Stomach smooth muscle (tissue), 2 donors: ENCODE measurements around the gene CHRM4.
"Not testable (repeated sequence)": the region's sequence is repeated elsewhere in the genome, so short reads cannot be mapped to it uniquely, and the experiment has no call there.

Experiments used
- H3K27ac ChIP-seq: one replicate; pipeline ENCODE4 v1.7.0; 2013; ENCODE audit warnings: mild to moderate bottlenecking, low read length, inconsistent platforms
- H3K27me3 ChIP-seq, 2 donors: one replicate each; pipeline ENCODE4 v1.7.0; 2013; ENCODE audit warnings: low read length in 2 of 2; ENCODE audit not compliant: insufficient read depth in 2 of 2, control insufficient read depth in 1 of 2
- H3K36me3 ChIP-seq, 2 donors: one replicate each; pipeline ENCODE4 v1.7.0; 2013; ENCODE audit warnings: low read length in 2 of 2; ENCODE audit not compliant: control insufficient read depth in 2 of 2, insufficient read depth in 2 of 2
- H3K4me1 ChIP-seq: one replicate; pipeline ENCODE4 v1.7.0; 2013; ENCODE audit warnings: low read length; ENCODE audit not compliant: control insufficient read depth, insufficient read depth
- H3K4me3 ChIP-seq, 2 donors: one replicate each; pipeline ENCODE4 v1.7.0; 2013; ENCODE audit warnings: low read length in 2 of 2
- H3K9ac ChIP-seq, 2 donors: one replicate each; pipeline ENCODE4 v1.7.0; 2013; ENCODE audit warnings: low read length in 2 of 2, mild to moderate bottlenecking in 1 of 2
- H3K9me3 ChIP-seq, 2 donors: one replicate each; pipeline ENCODE4 v1.7.0; 2013; ENCODE audit warnings: low read length in 2 of 2; ENCODE audit not compliant: control insufficient read depth in 2 of 2
- donor health status: healthy.
- donor health status: Pancreatic carcinoma.

Gene CHRM4

DNA sequence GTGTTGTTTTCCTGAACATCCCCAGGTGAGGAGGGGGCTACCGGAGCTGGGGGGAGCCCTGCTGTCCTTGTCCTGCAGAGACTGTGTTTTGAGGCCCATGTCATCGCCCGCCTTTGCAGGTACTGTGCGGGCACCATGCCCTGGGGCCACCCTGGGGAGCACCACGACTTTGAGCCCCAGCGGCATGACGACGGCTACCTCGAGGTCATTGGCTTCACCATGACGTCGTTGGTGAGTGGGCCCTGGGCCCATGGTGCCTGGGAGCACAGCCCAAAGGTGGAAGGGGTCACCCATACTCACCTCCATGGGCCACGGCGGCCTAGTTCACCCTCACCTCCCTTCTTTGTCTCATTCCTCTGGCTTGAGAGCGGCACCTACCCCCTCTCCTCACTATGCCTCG, 16.8 kb downstream of the CHRM4 start:
- no peaks in the 10 kb centered on the region for H3K27me3 ChIP-seq
- H3K4me3 ChIP-seq = no peak overlapping the region
- H3K9me3 ChIP-seq = no peaks in the 10 kb centered on the region
- H3K27ac ChIP-seq = no peak overlapping the region
- no peak overlapping the region for H3K9ac ChIP-seq
- H3K36me3 ChIP-seq = peaks cover 18 to 38% of the 10 kb centered on the region in 2 donors
- H3K4me1 ChIP-seq = peaks cover 6% of the 10 kb centered on the region

DNA sequence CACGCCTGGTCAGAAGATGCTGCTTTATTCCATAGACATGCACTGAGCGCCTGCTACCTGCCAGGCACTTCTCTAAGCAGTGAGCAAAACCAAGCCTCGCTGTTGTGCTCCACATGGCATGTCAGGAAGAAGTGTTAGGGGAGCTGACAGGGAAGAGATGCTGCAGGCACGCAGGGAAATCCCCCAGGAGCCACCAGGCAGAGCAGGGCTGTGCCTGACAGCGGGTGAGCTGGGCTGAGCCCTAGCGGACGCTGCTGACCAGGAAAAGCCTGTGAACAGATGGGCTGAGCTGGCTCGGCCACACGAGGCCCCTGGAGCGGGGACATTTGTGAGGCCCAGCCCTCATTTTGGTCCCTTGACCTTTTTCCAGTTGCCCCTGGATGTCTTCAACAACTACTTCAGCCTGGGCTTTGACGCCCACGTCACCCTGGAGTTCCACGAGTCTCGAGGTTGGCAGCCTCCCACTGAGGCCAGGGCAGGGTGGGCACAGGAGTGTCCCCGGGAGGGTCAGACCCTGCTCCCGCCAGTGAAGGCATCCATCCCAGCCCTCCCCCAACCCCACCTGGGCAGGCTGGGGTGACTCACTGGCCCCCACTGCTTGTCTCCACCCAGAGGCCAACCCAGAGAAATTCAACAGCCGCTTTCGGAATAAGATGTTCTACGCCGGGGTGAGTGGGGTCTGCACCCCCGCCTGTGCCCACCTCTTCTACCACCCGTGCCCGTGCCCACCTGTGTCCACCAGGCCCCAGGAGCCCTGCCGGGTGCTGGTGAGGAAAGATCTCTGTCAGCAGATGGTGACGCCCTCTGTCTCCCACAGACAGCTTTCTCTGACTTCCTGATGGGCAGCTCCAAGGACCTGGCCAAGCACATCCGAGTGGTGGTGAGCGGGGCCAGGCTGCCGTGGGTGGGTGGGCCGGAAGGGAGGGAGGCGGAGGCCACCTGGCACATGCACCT, 17.5 kb downstream of the CHRM4 start:
- Histone ChIP-seq H3K9me3 (no peaks in the 10 kb centered on the region), H3K4me1 (peaks cover 8% of the 10 kb centered on the region), H3K4me3 (no peak overlapping the region), H3K27ac (no peak overlapping the region), H3K36me3 (peaks cover 19 to 40% of the 10 kb centered on the region in 2 donors), H3K9ac (no peak overlapping the region), H3K27me3 (no peaks in the 10 kb centered on the region)

DNA sequence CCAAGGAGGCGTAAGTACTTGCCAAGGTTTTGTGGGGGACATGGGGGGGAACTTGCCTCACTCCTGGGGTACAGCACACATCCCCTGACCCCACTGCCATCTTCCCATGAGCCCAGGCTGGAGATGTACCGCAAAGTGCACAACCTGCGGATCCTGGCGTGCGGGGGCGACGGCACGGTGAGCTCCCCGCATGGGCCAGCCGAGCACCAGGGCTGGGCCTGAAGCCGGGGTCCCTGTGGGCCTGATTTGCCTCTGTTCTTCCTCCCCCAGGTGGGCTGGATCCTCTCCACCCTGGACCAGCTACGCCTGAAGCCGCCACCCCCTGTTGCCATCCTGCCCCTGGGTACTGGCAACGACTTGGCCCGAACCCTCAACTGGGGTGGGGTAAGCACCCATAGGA, 19.1 kb downstream of the CHRM4 start:
- H3K27me3 ChIP-seq, H3K9ac ChIP-seq, H3K9me3 ChIP-seq, H3K27ac ChIP-seq, H3K4me3 ChIP-seq: not testable (repeated sequence)
- Histone ChIP-seq H3K4me1 (peaks cover 13% of the 10 kb centered on the region), H3K36me3 (peaks cover 27 to 48% of the 10 kb centered on the region in 2 donors)

DNA sequence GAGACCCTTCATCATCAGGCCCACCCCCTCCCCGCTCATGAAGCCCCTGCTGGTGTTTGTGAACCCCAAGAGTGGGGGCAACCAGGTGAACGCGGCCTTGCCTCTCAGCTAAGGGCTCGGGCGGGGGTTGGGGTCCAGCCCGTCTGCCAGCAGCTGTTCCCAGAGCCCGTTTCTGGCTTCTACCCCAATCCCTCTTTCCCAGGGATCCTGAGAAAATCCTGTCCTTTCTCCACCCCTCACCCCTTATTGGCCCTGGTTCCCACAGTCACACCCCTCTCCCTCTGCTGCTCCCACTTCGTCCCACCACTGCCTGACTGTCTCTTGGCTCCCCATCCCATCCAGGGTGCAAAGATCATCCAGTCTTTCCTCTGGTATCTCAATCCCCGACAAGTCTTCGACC, 19.5 kb downstream of the CHRM4 start:
- no peak overlapping the region for H3K9ac ChIP-seq
- H3K4me3 ChIP-seq = no peak overlapping the region
- H3K27ac ChIP-seq = no peak overlapping the region
- no peaks in the 10 kb centered on the region for H3K9me3 ChIP-seq
- peaks cover 27 to 48% of the 10 kb centered on the region in 2 donors for H3K36me3 ChIP-seq
- H3K4me1 ChIP-seq = peaks cover 16% of the 10 kb centered on the region
- no peaks in the 10 kb centered on the region for H3K27me3 ChIP-seq

DNA sequence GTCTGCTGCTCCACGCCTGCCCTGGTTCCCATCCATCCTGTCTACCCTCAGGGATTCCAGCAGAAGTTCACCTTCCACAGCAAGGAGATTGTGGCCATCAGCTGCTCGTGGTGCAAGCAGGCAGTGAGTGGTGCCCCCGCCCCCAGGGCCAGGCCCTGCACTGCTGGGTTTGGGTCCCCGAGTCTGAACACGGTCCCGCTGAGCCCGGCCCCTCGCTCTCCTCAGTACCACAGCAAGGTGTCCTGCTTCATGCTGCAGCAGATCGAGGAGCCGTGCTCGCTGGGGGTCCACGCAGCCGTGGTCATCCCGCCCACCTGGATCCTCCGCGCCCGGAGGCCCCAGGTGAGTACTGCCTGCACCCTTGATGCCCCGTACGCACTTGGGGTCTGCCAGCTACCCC, 20.3 kb downstream of the CHRM4 start:
- H3K27ac ChIP-seq = not testable (repeated sequence)
- peaks cover 27 to 43% of the 10 kb centered on the region in 2 donors for H3K36me3 ChIP-seq

DNA sequence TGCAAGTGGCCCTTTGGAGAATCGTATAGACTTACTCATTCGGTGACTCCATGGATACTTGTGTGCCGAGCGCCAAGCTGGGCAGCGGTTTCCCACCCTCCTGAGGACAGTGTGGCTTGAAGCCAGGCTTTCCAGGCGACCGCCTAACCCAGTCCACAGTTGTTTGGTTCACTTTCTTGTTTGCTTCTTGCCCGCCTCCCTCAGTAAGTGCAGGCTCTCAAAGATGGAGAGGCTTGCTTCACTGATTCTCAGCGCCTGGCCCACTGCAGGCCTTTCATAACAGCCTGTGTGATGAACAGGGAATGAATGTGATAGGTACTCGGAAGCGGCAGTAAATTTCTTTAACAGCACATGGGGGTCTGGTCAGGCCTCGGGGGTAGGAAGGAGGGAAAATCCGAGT, 21.3 kb downstream of the CHRM4 start:
- Histone ChIP-seq H3K27me3 (no peaks in the 10 kb centered on the region), H3K9me3 (no peaks in the 10 kb centered on the region), H3K4me3 (no peak overlapping the region), H3K27ac (no peak overlapping the region), H3K36me3 (peaks cover 27 to 38% of the 10 kb centered on the region in 2 donors), H3K9ac (no peak overlapping the region), H3K4me1 (peaks cover 20% of the 10 kb centered on the region)

More for the DNA sequence above, 20.3 kb downstream of the CHRM4 start:
- H3K9me3 ChIP-seq, H3K9ac ChIP-seq, H3K27me3 ChIP-seq, H3K4me3 ChIP-seq: not testable (repeated sequence)
- peaks cover 18% of the 10 kb centered on the region for H3K4me1 ChIP-seq

DNA sequence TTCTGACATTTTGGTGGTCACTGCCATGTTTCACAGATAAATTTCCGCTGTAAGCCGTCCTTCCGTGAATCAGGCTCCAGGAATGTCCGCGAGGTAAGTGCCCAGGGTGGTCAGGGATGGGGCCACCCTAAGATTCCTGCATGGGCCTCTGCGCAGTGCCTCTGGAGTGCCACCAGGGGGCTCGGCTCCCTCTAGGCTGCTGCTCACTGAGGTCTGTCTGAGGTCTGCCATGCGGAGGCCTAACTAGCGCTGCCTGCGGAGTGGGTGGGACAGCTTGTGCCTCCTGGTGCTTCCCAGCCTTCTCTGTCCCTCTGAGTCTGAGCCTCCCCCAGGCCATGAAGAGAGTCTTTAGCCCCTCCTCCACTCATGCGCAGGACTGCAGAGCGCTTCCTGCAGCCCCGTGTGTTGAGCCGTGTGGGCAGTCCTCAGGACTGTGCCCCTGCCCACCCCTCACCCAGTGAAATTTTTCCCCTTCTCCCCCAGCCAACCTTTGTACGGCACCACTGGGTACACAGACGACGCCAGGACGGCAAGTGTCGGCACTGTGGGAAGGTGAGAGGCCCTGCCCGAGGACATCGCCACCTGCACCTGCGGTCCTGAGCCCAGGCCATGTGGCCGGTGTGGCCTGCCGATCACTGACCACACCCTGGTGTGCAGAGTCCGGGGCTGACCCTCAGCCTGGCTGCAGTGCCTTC, 22.0 kb downstream of the CHRM4 start:
- Histone ChIP-seq H3K27me3 (no peaks in the 10 kb centered on the region), H3K4me3 (no peak overlapping the region), H3K4me1 (peaks cover 20% of the 10 kb centered on the region), H3K36me3 (peaks cover 22 to 32% of the 10 kb centered on the region in 2 donors), H3K9me3 (no peaks in the 10 kb centered on the region), H3K9ac (no peak overlapping the region), H3K27ac (no peak overlapping the region)

DNA sequence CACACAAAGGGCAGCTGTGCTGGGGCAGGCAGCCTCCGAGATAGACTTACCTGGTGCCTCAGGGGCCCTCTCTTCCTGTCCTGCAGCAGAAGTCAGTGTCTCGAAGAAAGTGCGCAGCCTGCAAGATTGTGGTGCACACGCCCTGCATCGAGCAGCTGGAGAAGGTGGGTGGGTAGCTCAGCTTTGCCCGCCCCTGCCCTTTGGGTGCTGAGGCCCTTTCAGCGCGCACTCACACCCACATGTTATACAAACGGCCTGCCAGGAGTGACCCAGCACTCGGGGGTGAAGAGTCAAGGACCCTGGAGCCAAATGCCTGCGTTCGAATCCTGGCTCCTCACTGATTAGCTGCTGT, 23.7 kb downstream of the CHRM4 start:
- Histone ChIP-seq H3K9ac (no peak overlapping the region), H3K4me1 (peaks cover 34% of the 10 kb centered on the region), H3K27me3 (no peaks in the 10 kb centered on the region), H3K36me3 (peaks cover 15 to 29% of the 10 kb centered on the region in 2 donors), H3K4me3 (no peak overlapping the region), H3K9me3 (no peaks in the 10 kb centered on the region), H3K27ac (no peak overlapping the region)

DNA sequence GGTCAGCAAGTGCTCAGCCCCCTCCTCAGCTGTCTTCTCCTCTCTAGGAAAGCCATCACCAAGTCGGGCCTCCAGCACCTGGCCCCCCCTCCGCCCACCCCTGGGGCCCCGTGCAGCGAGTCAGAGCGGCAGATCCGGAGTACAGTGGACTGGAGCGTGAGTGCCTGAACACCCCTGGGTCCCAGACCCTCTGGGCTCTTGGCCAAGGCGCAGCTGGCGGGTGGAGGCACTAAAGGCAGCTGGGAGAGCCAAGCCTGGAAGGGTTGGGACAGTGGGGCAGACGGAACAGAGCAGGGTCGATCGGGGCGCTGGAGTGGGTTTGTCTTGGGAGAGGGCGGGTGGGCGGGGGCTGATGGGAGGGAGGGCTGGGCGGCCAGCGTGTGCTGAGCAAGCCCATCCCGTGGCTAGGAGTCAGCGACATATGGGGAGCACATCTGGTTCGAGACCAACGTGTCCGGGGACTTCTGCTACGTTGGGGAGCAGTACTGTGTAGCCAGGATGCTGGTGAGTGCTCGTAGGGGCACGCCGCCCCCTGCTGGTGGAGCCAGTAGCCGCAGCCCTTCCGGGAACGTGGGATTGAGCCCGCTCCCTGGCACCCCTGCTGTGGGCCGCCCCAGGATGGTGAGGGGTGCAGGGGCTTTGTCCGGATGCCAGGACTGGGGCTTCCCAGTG, 24.2 kb downstream of the CHRM4 start:
- H3K4me1 ChIP-seq = peaks cover 39% of the 10 kb centered on the region
- no peak overlapping the region for H3K4me3 ChIP-seq
- H3K27ac ChIP-seq = no peak overlapping the region
- no peaks in the 10 kb centered on the region for H3K9me3 ChIP-seq
- H3K27me3 ChIP-seq = no peaks in the 10 kb centered on the region
- peaks cover 15 to 26% of the 10 kb centered on the region in 2 donors for H3K36me3 ChIP-seq
- H3K9ac ChIP-seq = no peak overlapping the region

DNA sequence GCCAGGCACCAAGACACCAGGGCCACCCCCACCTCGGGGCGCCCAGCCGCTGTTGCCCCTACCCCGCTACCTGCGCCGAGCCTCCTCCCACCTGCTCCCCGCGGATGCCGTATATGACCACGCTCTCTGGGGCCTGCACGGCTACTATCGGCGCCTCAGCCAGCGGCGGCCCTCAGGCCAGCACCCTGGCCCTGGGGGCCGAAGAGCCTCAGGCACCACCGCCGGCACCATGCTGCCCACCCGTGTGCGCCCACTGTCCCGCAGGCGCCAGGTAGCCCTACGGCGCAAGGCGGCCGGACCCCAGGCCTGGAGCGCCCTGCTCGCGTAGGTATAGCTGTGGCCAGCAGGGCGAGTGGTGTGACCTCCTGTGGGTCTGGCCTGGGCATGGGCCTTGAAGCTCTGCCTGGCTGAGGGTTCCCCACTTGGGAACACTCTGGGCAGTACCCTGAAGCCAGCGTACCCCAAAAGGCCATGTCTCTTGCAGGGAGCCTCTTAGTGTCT, 24.9 kb downstream of the CHRM4 start:
- H3K27me3 ChIP-seq = no peaks in the 10 kb centered on the region
- H3K4me1 ChIP-seq = peaks cover 46% of the 10 kb centered on the region
- H3K27ac ChIP-seq = no peak overlapping the region
- H3K9ac ChIP-seq = no peak overlapping the region
- no peaks in the 10 kb centered on the region for H3K9me3 ChIP-seq
- no peak overlapping the region for H3K4me3 ChIP-seq
- H3K36me3 ChIP-seq = peaks cover 15 to 23% of the 10 kb centered on the region in 2 donors
